Prostate gland (tissue), 2 donors: ENCODE data around the gene INPP5J.

Source experiments
- POLR2A ChIP-seq: fragments of 450-650 bp; IDR thresholded peaks from one replicate; pipeline ENCODE4 v1.6.1; 2016; ENCODE audit warnings: antibody characterized with exemption, mild to moderate bottlenecking
- POLR2AphosphoS5 ChIP-seq: sonication (generic); formaldehyde crosslinking; IDR thresholded peaks from one replicate; pipeline ENCODE4 v1.6.1; 2017; ENCODE audit warnings: antibody characterized with exemption
- TF ChIP-seq, protein P1 (sequence below), 4 experiments: fragments of 200-600 bp in 2 of 4; fragments of 450-650 bp in 2 of 4; sonication (generic) in 2 of 4; IDR thresholded peaks; 1 replicate in 3 of 4; 2 replicates in 1 of 4; pipeline ENCODE4 v1.5.1; 2016 to 2019; ENCODE audit warnings: antibody characterized with exemption in 4 of 4, mild to moderate bottlenecking in 2 of 4, moderate library complexity in 2 of 4

GRCh38 chr22:31126128-31126868 is 3.5 kb downstream of the INPP5J start:
- TF ChIP-seq, protein P1, sequence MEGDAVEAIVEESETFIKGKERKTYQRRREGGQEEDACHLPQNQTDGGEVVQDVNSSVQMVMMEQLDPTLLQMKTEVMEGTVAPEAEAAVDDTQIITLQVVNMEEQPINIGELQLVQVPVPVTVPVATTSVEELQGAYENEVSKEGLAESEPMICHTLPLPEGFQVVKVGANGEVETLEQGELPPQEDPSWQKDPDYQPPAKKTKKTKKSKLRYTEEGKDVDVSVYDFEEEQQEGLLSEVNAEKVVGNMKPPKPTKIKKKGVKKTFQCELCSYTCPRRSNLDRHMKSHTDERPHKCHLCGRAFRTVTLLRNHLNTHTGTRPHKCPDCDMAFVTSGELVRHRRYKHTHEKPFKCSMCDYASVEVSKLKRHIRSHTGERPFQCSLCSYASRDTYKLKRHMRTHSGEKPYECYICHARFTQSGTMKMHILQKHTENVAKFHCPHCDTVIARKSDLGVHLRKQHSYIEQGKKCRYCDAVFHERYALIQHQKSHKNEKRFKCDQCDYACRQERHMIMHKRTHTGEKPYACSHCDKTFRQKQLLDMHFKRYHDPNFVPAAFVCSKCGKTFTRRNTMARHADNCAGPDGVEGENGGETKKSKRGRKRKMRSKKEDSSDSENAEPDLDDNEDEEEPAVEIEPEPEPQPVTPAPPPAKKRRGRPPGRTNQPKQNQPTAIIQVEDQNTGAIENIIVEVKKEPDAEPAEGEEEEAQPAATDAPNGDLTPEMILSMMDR (IDR thresholded peaks at IDR 0.05): no peak
- TF ChIP-seq POLR2A (no peak), POLR2AphosphoS5 (no peak)
